ENCODE results near the gene TNRC6C.

DNA sequence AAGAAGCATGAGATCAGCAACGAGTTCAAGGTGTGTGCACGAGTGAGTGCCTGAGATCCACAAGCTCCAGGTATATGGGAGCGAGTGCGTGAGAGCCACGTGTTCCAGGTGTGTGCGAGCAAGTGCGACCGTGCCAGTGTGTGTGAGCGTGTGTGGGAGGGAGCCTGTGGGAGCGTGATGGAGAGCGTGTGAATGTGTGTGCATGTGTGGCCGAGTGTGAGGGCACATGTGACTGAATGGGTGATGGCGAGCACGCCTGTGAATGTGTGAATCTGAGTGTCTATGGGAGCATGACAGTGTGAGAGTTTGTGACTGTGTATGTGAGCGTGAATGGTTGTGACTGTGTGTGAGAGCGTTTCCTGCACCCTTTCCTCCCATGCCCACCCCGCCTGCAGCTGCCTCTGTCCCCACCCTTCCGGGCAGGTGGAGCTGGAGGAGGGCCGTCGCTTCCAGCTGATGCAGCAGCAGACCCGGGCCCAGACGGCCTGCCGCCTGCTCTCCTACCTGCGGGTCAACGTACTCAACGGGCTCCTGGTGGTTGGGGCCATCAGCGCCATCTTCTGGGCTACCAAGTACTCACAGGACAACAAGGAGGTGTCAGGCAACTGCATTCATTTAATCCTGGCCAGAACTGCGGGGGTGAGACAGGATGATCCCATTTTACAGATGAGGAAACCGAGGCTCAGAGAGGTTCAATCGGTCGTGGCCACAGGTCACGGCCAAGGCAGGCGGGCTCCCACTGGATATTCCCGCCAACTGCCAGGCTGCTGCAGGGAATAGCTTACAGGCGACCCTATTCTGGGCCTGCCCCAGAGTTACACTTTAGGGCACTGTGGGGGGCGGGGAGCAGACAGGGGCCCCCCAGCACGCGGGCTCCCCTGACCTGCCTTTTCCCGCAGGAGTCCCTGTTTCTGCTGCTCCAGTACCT is 175.7 kb downstream of the TNRC6C start:
- TF ChIP-seq, protein P1, sequence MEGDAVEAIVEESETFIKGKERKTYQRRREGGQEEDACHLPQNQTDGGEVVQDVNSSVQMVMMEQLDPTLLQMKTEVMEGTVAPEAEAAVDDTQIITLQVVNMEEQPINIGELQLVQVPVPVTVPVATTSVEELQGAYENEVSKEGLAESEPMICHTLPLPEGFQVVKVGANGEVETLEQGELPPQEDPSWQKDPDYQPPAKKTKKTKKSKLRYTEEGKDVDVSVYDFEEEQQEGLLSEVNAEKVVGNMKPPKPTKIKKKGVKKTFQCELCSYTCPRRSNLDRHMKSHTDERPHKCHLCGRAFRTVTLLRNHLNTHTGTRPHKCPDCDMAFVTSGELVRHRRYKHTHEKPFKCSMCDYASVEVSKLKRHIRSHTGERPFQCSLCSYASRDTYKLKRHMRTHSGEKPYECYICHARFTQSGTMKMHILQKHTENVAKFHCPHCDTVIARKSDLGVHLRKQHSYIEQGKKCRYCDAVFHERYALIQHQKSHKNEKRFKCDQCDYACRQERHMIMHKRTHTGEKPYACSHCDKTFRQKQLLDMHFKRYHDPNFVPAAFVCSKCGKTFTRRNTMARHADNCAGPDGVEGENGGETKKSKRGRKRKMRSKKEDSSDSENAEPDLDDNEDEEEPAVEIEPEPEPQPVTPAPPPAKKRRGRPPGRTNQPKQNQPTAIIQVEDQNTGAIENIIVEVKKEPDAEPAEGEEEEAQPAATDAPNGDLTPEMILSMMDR (IDR thresholded peaks at IDR 0.05): peak in 3 of 6 experiments; percentile 27 to 36 (median 31)
- no peak for TF ChIP-seq POLR2A (IDR thresholded peaks at IDR 0.05)
